ENCODE results near the gene TMEM270. TPM values are rescaled to one million over a fixed set of nuclear protein-coding genes. Genes with fewer than 3 reads are reported as not detected.

The TMEM270 gene
- total RNA-seq, 1 experiment from 2014 or later: 1.1 TPM

- DNase-seq (ENCODE audit: low read depth, low spot score) (no peak), ATAC-seq (no peak)
- no TSS peak for BruUV-seq (replicated peaks)
- no peaks in the 10 kb centered on the region for H3K79me2 ChIP-seq (ENCODE audit: insufficient read depth, low read length)
- H3K27ac ChIP-seq (ENCODE audit: low read depth, low read length): no peak overlapping the region
- peaks cover 38 to 70% of the 10 kb centered on the region in 2 experiments for H3K4me1 ChIP-seq (ENCODE audit: control insufficient read depth in 1 of 2, insufficient read depth in 2 of 2, low read length in 2 of 2)
- H3K9me2 ChIP-seq (ENCODE audit: insufficient read depth): no peaks in the 10 kb centered on the region
- ChIA-PET CTCF (no interaction called here), RAD21 (ENCODE audit: low non-redundant PET in 1 of 2, low total read pairs in 2 of 2, uncharacterized antibody in 2 of 2, unreplicated experiment in 2 of 2) (no interaction called here), POLR2A (interaction anchor here (1.1 to 3.9 kb wide), 3 partner anchors 10 to 19 kb away, joined by 8 to 41 read pairs (median 8); partner anchors contain the start of gene CLDN4)
- no peaks in the 10 kb centered on the region for H3K27me3 ChIP-seq (ENCODE audit: insufficient read depth, low read length)
- no peak overlapping the region for H3K4me3 ChIP-seq (replicated peaks in 1 of 2; ENCODE audit: low read depth in 1 of 2, low read length in 2 of 2)
- no peaks in the 10 kb centered on the region for H3K9me3 ChIP-seq (ENCODE audit: control insufficient read depth in 1 of 2, insufficient read depth in 1 of 2, low read depth in 1 of 2, low read length in 2 of 2)
- H3K9ac ChIP-seq (ENCODE audit: low read length): no peak overlapping the region
- intact Hi-C loops (cut with micrococcal nuclease): no loop called here
- H3K4me2 ChIP-seq (ENCODE audit: low read length): no peak overlapping the region
- no peaks in the 10 kb centered on the region for H3K36me3 ChIP-seq (ENCODE audit: control insufficient read depth in 1 of 2, insufficient read depth in 2 of 2, low read length in 2 of 2)
- no peak for TF ChIP-seq ELF1 (IDR thresholded peaks at IDR 0.05; ENCODE audit: borderline replicate concordance, low read depth)
- 0 out of 2 replicates have a peak, but pooled peaks have one; percentile 18 for TF ChIP-seq CBX3 (IDR thresholded peaks at IDR 0.05; ENCODE audit: low read depth)
- H4K20me1 ChIP-seq (ENCODE audit: insufficient read depth): no peaks in the 10 kb centered on the region
- H2AFZ ChIP-seq (ENCODE audit: low read depth, low read length, poor library complexity, severe bottlenecking): no peak overlapping the region
Measured at GRCh38 chr7:73812996-73813395, 48.0 kb upstream of the TMEM270 start.

DNA sequence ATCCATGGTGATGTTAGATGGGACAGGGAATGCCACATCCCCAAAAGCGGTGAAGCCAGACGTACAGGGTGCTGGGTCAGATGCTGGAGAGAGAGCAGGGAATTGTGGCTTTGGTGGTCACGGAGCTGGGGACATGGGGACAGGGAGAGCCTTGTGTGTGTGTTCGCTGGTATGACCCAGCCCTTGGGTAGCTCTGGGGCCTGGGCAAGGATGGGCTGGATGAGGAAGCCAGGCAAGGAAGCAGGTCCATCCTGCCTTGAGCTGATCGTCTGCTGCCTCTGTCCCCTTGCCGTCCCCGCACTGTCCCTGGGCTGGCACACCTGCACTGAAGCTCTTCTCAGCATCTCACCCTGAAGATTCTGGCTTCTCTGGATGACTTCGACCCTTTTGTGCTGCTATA, 45.5 kb upstream of the TMEM270 start:
- no peaks in the 10 kb centered on the region for H3K9me3 ChIP-seq (ENCODE audit: control insufficient read depth in 1 of 2, insufficient read depth in 1 of 2, low read depth in 1 of 2, low read length in 2 of 2)
- no peak overlapping the region for H3K27ac ChIP-seq (ENCODE audit: low read depth, low read length)
- RAD21 ChIA-PET (ENCODE audit: low non-redundant PET in 1 of 2, low total read pairs in 2 of 2, uncharacterized antibody in 2 of 2, unreplicated experiment in 2 of 2): no interaction called here
- CTCF ChIA-PET: interaction anchor here (1.0 kb wide), 1 partner anchor 12 kb away, joined by 3 read pairs; no protein-coding TSS in a partner anchor
- peaks cover 20 to 58% of the 10 kb centered on the region in 2 experiments for H3K4me1 ChIP-seq (ENCODE audit: control insufficient read depth in 1 of 2, insufficient read depth in 2 of 2, low read length in 2 of 2)
- no peaks in the 10 kb centered on the region for H3K79me2 ChIP-seq (ENCODE audit: insufficient read depth, low read length)
- H3K4me2 ChIP-seq (ENCODE audit: low read length): no peak overlapping the region
- POLR2A ChIA-PET: interaction anchor here (1.1 to 3.0 kb wide), 3 partner anchors 12 to 27 kb away, joined by 3 to 9 read pairs (median 3); partner anchors contain the start of gene METTL27
- ATAC-seq (no peak), DNase-seq (ENCODE audit: low read depth, low spot score) (no peak)
- H3K4me3 ChIP-seq (replicated peaks in 1 of 2; ENCODE audit: low read depth in 1 of 2, low read length in 2 of 2): no peak overlapping the region
- no peaks in the 10 kb centered on the region for H3K9me2 ChIP-seq (ENCODE audit: insufficient read depth)
- H3K27me3 ChIP-seq (ENCODE audit: insufficient read depth, low read length): no peaks in the 10 kb centered on the region
- H2AFZ ChIP-seq (ENCODE audit: low read depth, low read length, poor library complexity, severe bottlenecking): no peak overlapping the region
- TF ChIP-seq ZNF274 (IDR thresholded peaks at IDR 0.05; ENCODE audit: low read depth, low read length) (no peak), POLR2A (IDR thresholded peaks at IDR 0.05; ENCODE audit: borderline replicate concordance, extremely low read depth, insufficient read depth, insufficient read length) (no peak), RAD21 (IDR thresholded peaks at IDR 0.05; ENCODE audit: low read depth) (no peak), EZH2phosphoT487 (IDR thresholded peaks at IDR 0.05; ENCODE audit: borderline replicate concordance) (no peak), SRF (IDR thresholded peaks at IDR 0.05; ENCODE audit: low read depth) (no peak), EZH2 (IDR thresholded peaks at IDR 0.05) (no peak), JUND (IDR thresholded peaks at IDR 0.05) (no peak)
- TF ChIP-seq, protein P1, sequence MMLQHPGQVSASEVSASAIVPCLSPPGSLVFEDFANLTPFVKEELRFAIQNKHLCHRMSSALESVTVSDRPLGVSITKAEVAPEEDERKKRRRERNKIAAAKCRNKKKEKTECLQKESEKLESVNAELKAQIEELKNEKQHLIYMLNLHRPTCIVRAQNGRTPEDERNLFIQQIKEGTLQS (IDR thresholded peaks at IDR 0.05): no peak
- TF ChIP-seq, protein P2, sequence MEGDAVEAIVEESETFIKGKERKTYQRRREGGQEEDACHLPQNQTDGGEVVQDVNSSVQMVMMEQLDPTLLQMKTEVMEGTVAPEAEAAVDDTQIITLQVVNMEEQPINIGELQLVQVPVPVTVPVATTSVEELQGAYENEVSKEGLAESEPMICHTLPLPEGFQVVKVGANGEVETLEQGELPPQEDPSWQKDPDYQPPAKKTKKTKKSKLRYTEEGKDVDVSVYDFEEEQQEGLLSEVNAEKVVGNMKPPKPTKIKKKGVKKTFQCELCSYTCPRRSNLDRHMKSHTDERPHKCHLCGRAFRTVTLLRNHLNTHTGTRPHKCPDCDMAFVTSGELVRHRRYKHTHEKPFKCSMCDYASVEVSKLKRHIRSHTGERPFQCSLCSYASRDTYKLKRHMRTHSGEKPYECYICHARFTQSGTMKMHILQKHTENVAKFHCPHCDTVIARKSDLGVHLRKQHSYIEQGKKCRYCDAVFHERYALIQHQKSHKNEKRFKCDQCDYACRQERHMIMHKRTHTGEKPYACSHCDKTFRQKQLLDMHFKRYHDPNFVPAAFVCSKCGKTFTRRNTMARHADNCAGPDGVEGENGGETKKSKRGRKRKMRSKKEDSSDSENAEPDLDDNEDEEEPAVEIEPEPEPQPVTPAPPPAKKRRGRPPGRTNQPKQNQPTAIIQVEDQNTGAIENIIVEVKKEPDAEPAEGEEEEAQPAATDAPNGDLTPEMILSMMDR (IDR thresholded peaks at IDR 0.05 in 2 of 3, conservative IDR thresholded peaks at IDR 0.05 in 1 of 3; ENCODE audit: borderline replicate concordance in 1 of 3, insufficient read depth in 1 of 3, low read depth in 2 of 3, low read length in 2 of 3): no peak
- BruUV-seq (replicated peaks): no TSS peak
- H4K20me1 ChIP-seq (ENCODE audit: insufficient read depth): no peaks in the 10 kb centered on the region
- H3K9ac ChIP-seq (ENCODE audit: low read length): no peak overlapping the region
- intact Hi-C loops (cut with micrococcal nuclease): no loop called here
- no peaks in the 10 kb centered on the region for H3K36me3 ChIP-seq (ENCODE audit: control insufficient read depth in 1 of 2, insufficient read depth in 2 of 2, low read length in 2 of 2)

Data from HCT116 (cell line).